HEK293 (cell line): ENCODE data around the gene TNIP3.

ENCODE experiments used
- CTCF ChIA-PET: fragments of 350-600 bp; formaldehyde crosslinking; extraction: SDS; loops from one replicate; lab custom pipeline; 2021; ENCODE audit warnings: antibody characterized with exemption; lab: Yijun Ruan, JAX
- POLR2A ChIA-PET: fragments of 300-600 bp; formaldehyde crosslinking; extraction: SDS; loops from one replicate; lab custom pipeline; 2020; ENCODE audit warnings: antibody characterized with exemption, inconsistent platforms; lab: Yijun Ruan, JAX
- H3K27ac ChIP-seq: fragments of 200-500 bp; sonication (Bioruptor generic); 2 replicates; pipeline ENCODE4 v1.5.1; 2014; ENCODE audit warnings: low read depth, low read length, control low read depth, inconsistent platforms; ENCODE audit errors: extremely low read depth
- H3K36me3 ChIP-seq, 2 experiments: fragments of 200-500 bp in 1 of 2; sonication (Bioruptor generic) in 1 of 2; 1 replicate in 1 of 2; 2 replicates in 1 of 2; pipeline ENCODE4 v1.5.1; 2014 to 2017; ENCODE audit warnings: inconsistent platforms in 2 of 2, low read length in 2 of 2; ENCODE audit not compliant: control insufficient read depth in 2 of 2, insufficient read depth in 1 of 2
- H3K4me1 ChIP-seq: fragments of 200-500 bp; sonication (Bioruptor generic); 2 replicates; pipeline ENCODE4 v1.5.1; 2014; ENCODE audit warnings: mild to moderate bottlenecking, low read length, inconsistent platforms; ENCODE audit not compliant: control insufficient read depth, insufficient read depth
- H3K4me3 ChIP-seq: 2 replicates; pipeline ENCODE4 v1.5.1; 2011; ENCODE audit warnings: low read depth, mild to moderate bottlenecking, control low read depth, low read length, moderate library complexity
- H3K9me3 ChIP-seq: fragments of 200-500 bp; sonication (Bioruptor generic); 2 replicates; pipeline ENCODE4 v1.5.1; 2014; ENCODE audit warnings: low read depth, low read length, inconsistent platforms; ENCODE audit not compliant: control insufficient read depth, insufficient read depth
- BCL11A ChIP-seq: fragments of 450-650 bp; formaldehyde crosslinking; IDR thresholded peaks from 2 replicates; pipeline ENCODE4 v1.5.1; 2016; ENCODE audit warnings: low read depth, missing biosample characterization, missing genetic modification characterization
- HOXD13 ChIP-seq: sonication (generic); formaldehyde crosslinking; IDR thresholded peaks from 2 replicates; pipeline ENCODE4 v1.8.0; 2022; ENCODE audit warnings: missing genetic modification reagents, borderline replicate concordance
- PRDM4 ChIP-seq: fragments of 450-650 bp; formaldehyde crosslinking; IDR thresholded peaks from 2 replicates; pipeline ENCODE4 v1.5.1; 2017; ENCODE audit warnings: missing biosample characterization, missing genetic modification characterization
- ZBTB26 ChIP-seq: fragments of 450-650 bp; formaldehyde crosslinking; optimal IDR thresholded peaks from 2 replicates; pipeline ENCODE3; 2016; ENCODE audit warnings: missing biosample characterization, mild to moderate bottlenecking, missing genetic modification characterization
- ZBTB44 ChIP-seq: fragments of 450-650 bp; IDR thresholded peaks from 2 replicates; pipeline ENCODE4 v1.5.1; 2018; ENCODE audit warnings: missing biosample characterization, mild to moderate bottlenecking, missing genetic modification characterization
- ZNF10 ChIP-seq: fragments of 450-650 bp; formaldehyde crosslinking; IDR thresholded peaks from 2 replicates; pipeline ENCODE4 v1.5.1; 2017; ENCODE audit warnings: missing biosample characterization, missing genetic modification characterization
- ZNF148 ChIP-seq: fragments of 450-650 bp; formaldehyde crosslinking; IDR thresholded peaks from 2 replicates; pipeline ENCODE4 v1.5.0; 2017; ENCODE audit warnings: missing biosample characterization, missing genetic modification characterization, borderline replicate concordance
- ZNF174 ChIP-seq: fragments of 450-650 bp; formaldehyde crosslinking; IDR thresholded peaks from 2 replicates; pipeline ENCODE4 v1.5.0; 2017; ENCODE audit warnings: missing biosample characterization, mild to moderate bottlenecking, missing genetic modification characterization
- ZNF202 ChIP-seq: fragments of 450-650 bp; formaldehyde crosslinking; IDR thresholded peaks from 2 replicates; pipeline ENCODE4 v1.5.1; 2016; ENCODE audit warnings: missing biosample characterization, missing genetic modification characterization, borderline replicate concordance
- ZNF292 ChIP-seq: fragments of 450-650 bp; formaldehyde crosslinking; IDR thresholded peaks from 2 replicates; pipeline ENCODE4 v1.5.1; 2016; ENCODE audit warnings: low read depth, missing biosample characterization, missing genetic modification characterization, borderline replicate concordance
- ZNF311 ChIP-seq: fragments of 450-650 bp; formaldehyde crosslinking; IDR thresholded peaks from 2 replicates; pipeline ENCODE4 v1.5.1; 2017; ENCODE audit warnings: missing biosample characterization, missing genetic modification characterization, borderline replicate concordance
- ZNF423 ChIP-seq: fragments of 450-650 bp; formaldehyde crosslinking; IDR thresholded peaks from 2 replicates; pipeline ENCODE4 v1.5.1; 2016; ENCODE audit warnings: missing biosample characterization, missing genetic modification characterization
- ZNF426 ChIP-seq: fragments of 450-650 bp; formaldehyde crosslinking; IDR thresholded peaks from 2 replicates; pipeline ENCODE4 v1.5.1; 2017; ENCODE audit warnings: missing biosample characterization, missing genetic modification characterization, mild to moderate bottlenecking, inconsistent platforms, moderate library complexity
- ZNF513 ChIP-seq: fragments of 450-650 bp; IDR thresholded peaks from 2 replicates; pipeline ENCODE4 v1.5.1; 2018; ENCODE audit warnings: missing biosample characterization, missing genetic modification characterization
- ZNF548 ChIP-seq: fragments of 450-650 bp; formaldehyde crosslinking; IDR thresholded peaks from 2 replicates; pipeline ENCODE4 v1.5.1; 2016; ENCODE audit warnings: missing biosample characterization, missing genetic modification characterization
- ZNF560 ChIP-seq: fragments of 450-650 bp; formaldehyde crosslinking; IDR thresholded peaks from 2 replicates; pipeline ENCODE4 v1.5.1; 2017; ENCODE audit warnings: missing biosample characterization, missing genetic modification characterization, borderline replicate concordance
- ZNF747 ChIP-seq: fragments of 450-650 bp; formaldehyde crosslinking; IDR thresholded peaks from 2 replicates; pipeline ENCODE4 v1.5.1; 2016; ENCODE audit warnings: missing biosample characterization, missing genetic modification characterization
- TF ChIP-seq, protein P1 (sequence below): fragments of 450-650 bp; formaldehyde crosslinking; IDR thresholded peaks from 2 replicates; pipeline ENCODE4 v1.5.1; 2016; ENCODE audit warnings: missing biosample characterization, missing genetic modification characterization

Gene TNIP3

GRCh38 chr4:121183989-121184388 is 19.9 kb upstream of the TNIP3 start (continued):
- TF ChIP-seq ZBTB26 (tag by site-specific recombination) (no peak), ZNF548 (tag by site-specific recombination) (no peak), ZNF426 (tag by site-specific recombination) (no peak), ZNF311 (tag by site-specific recombination) (no peak)

DNA sequence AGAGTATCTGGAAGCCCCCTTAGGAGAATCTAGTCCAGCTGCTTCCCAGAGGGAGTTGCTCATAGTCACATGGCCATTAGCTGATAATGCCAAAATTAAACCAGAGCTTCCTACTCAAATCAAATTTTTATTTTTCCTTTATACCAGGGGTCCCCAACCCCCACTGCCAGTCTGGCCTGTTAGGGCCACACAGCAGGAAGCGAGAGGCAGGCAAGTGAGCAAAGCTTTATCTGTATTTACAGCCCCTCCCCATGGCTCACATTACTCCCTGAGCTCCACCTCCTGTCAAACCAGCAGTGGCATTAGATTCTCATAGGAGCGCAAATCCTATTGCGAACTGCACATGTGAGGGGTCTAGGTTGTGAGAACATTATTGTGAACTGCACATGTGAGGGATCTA is 19.2 kb upstream of the TNIP3 start:
- no peak overlapping the region for H3K4me3 ChIP-seq
- H3K27ac ChIP-seq, result no peak overlapping the region
- ChIA-PET CTCF (no interaction called here), POLR2A (no interaction called here)
- H3K9me3 ChIP-seq, result no peaks in the 10 kb centered on the region
- no peaks in the 10 kb centered on the region for H3K4me1 ChIP-seq
- TF ChIP-seq ZNF202 (no peak), ZNF747 (tag by site-specific recombination) (no peak), ZNF292 (tag by site-specific recombination) (no peak), ZBTB44 (no peak), ZNF560 (no peak)
- TF ChIP-seq, protein P1, sequence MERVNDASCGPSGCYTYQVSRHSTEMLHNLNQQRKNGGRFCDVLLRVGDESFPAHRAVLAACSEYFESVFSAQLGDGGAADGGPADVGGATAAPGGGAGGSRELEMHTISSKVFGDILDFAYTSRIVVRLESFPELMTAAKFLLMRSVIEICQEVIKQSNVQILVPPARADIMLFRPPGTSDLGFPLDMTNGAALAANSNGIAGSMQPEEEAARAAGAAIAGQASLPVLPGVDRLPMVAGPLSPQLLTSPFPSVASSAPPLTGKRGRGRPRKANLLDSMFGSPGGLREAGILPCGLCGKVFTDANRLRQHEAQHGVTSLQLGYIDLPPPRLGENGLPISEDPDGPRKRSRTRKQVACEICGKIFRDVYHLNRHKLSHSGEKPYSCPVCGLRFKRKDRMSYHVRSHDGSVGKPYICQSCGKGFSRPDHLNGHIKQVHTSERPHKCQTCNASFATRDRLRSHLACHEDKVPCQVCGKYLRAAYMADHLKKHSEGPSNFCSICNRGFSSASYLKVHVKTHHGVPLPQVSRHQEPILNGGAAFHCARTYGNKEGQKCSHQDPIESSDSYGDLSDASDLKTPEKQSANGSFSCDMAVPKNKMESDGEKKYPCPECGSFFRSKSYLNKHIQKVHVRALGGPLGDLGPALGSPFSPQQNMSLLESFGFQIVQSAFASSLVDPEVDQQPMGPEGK, result no peak
- no peaks in the 10 kb centered on the region for H3K36me3 ChIP-seq

DNA sequence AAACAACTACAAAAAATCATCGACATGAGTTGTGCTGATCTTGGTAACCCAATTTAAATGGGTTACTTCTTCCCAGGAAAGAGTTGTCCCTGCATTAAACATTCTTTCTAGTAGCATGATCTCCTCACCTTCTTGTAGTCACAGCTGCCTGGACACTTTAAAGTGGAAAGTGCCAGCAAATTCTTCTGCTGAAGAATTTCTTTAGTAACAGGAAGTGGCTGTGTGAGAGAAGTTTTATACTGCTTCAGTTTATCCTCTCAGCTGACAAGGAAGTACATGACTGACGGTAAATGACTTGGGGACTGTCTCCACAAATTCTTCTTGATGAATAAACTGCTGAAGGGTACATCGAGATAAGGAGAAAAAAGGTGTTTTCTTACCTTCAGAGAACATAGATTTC is 18.2 kb upstream of the TNIP3 start:
- ChIA-PET POLR2A (no interaction called here), CTCF (interaction anchor here (1.0 kb wide), 1 partner anchor 10 kb away, joined by 5 read pairs; no protein-coding TSS in a partner anchor)
- Histone ChIP-seq H3K9me3 (no peaks in the 10 kb centered on the region), H3K4me1 (no peaks in the 10 kb centered on the region), H3K4me3 (no peak overlapping the region), H3K27ac (no peak overlapping the region), H3K36me3 (no peaks in the 10 kb centered on the region)
- TF ChIP-seq ZNF423 (tag by site-specific recombination) (no peak), ZNF513 (tag by site-specific recombination) (no peak), ZNF174 (tag by site-specific recombination) (no peak), ZNF148 (no peak), BCL11A (tag by site-specific recombination) (no peak), ZNF10 (tag by site-specific recombination) (no peak), PRDM4 (tag by site-specific recombination) (no peak), HOXD13 (no peak)
